CD1c-positive myeloid dendritic cell (primary cell): Measurements from ENCODE around the gene KCNK7.
"Not testable (repeated sequence)": the region's sequence is repeated elsewhere in the genome, so short reads cannot be mapped to it uniquely, and the experiment has no call there.

Experiments used
- DNase-seq: peaks from one replicate; pipeline ENCODE4 v3.0.0-alpha.2; 2016; ENCODE audit errors: extremely low spot score

KCNK7 gene

GRCh38 chr11:65573391-65574079 lies 22.1 kb downstream of the KCNK7 start:
- DNase-seq: no peak

GRCh38 chr11:65572356-65573051 lies 23.1 kb downstream of the KCNK7 start, which contains the start of gene FAM89B:
Gene FAM89B, plus strand, starts transcription at chr11:65572538. Its CDS starts 132 bp downstream, at chr11:65572670.
- DNase-seq: peak; percentile 89

- no peak for DNase-seq
Measured at GRCh38 chr11:65571940-65572339, 23.7 kb downstream of the KCNK7 start.

- no peak for DNase-seq
Measured at GRCh38 chr11:65571420-65571819, 24.2 kb downstream of the KCNK7 start.

- peak; percentile 99 for DNase-seq
Measured at GRCh38 chr11:65569973-65570918, 25.4 kb downstream of the KCNK7 start, which contains the start of gene ZNRD2. Gene ZNRD2, plus strand, starts transcription at chr11:65570477. Its CDS starts 15 bp downstream, at chr11:65570492.

GRCh38 chr11:65569164-65569972 lies 26.2 kb downstream of the KCNK7 start:
- no peak for DNase-seq

GRCh38 chr11:65565624-65566453 lies 29.8 kb downstream of the KCNK7 start:
- DNase-seq: no peak

- not testable (repeated sequence) for DNase-seq
Measured at GRCh38 chr11:65564879-65565559, 30.6 kb downstream of the KCNK7 start.

GRCh38 chr11:65563601-65564000 lies 32.0 kb downstream of the KCNK7 start:
- DNase-seq: no peak

GRCh38 chr11:65562788-65563187 lies 32.8 kb downstream of the KCNK7 start:
- DNase-seq: no peak

- no peak for DNase-seq
Measured at GRCh38 chr11:65562020-65562419, 33.6 kb downstream of the KCNK7 start.

- no peak for DNase-seq
Measured at GRCh38 chr11:65560555-65561418, 34.8 kb downstream of the KCNK7 start.

GRCh38 chr11:65559951-65560537 lies 35.6 kb downstream of the KCNK7 start:
- DNase-seq: no peak

GRCh38 chr11:65559535-65559934 lies 36.1 kb downstream of the KCNK7 start:
- DNase-seq: no peak

- DNase-seq: no peak
Measured at GRCh38 chr11:65558930-65559509, 36.6 kb downstream of the KCNK7 start.

GRCh38 chr11:65558002-65558929 lies 37.3 kb downstream of the KCNK7 start, which contains the start of gene LTBP3:
Gene LTBP3, minus strand, starts transcription at chr11:65558359. Its CDS starts 400 bp downstream, at chr11:65557959.
- peak; percentile 62 for DNase-seq
